Testis (tissue), 5 donors: ENCODE results near the gene TOLLIP. TPM values are rescaled to one million over a fixed set of nuclear protein-coding genes. Genes with fewer than 3 reads are reported as not detected.
A peak's percentile ranks its signal among the peaks of the same experiment; 100 is the strongest.
"Not testable (repeated sequence)": the region's sequence is repeated elsewhere in the genome, so short reads cannot be mapped to it uniquely, and the experiment has no call there.

Experiments used
- DNase-seq: peaks from one replicate; pipeline ENCODE4 v3.0.0-alpha.2; 2019
- H3K27ac ChIP-seq, 2 donors: fragments of 200-600 bp; sonication (generic); one replicate each; pipeline ENCODE4 v1.5.1; 2019
- H3K27me3 ChIP-seq: fragments of 200-600 bp; sonication (generic); one replicate; pipeline ENCODE4 v1.5.1; 2019
- H3K36me3 ChIP-seq: fragments of 200-600 bp; sonication (generic); one replicate; pipeline ENCODE4 v1.5.1; 2017; ENCODE audit warnings: low read depth; ENCODE audit errors: missing control alignments
- H3K4me1 ChIP-seq: fragments of 200-600 bp; sonication (generic); one replicate; pipeline ENCODE4 v1.5.1; 2019
- H3K4me3 ChIP-seq, 2 donors: fragments of 200-600 bp; sonication (generic); one replicate each; pipeline ENCODE4 v1.5.1; 2017 to 2019
- H3K9me3 ChIP-seq: fragments of 200-600 bp; sonication (generic); one replicate; pipeline ENCODE4 v1.5.1; 2017
- POLR2A ChIP-seq: fragments of 450-650 bp; IDR thresholded peaks from one replicate; pipeline ENCODE4 v1.6.1; 2017; ENCODE audit warnings: antibody characterized with exemption, mild to moderate bottlenecking, moderate library complexity
- WGBS, 2 donors: methylation state at CpG; one replicate each; pipeline ENCODE4 v1.1.5; 2018; 5-methylcytosine and 5-hydroxymethylcytosine counted together
- intact Hi-C: fragments of 100-400 bp; cut with DNase I; formaldehyde crosslinking; loops from one replicate; pipeline ENCODE4 v1.15.1; 2023; ENCODE audit warnings: low total_unique reads
- long read RNA-seq, 2 donors: transcript quantifications; one replicate each; lab custom pipeline, GENCODE V29; 2026
- polyA plus RNA-seq: library from polyadenylated mRNA; stranded (reverse); fragments of 350-450 nt; fragmentation: Illumina TruSeq; extraction: RNeasy Lipid Tissue Mini Kit (QIAGEN cat#74804); gene quantifications from one replicate; pipeline ENCODE4 v1.2.3, GENCODE V29; 2014; ENCODE audit warnings: low read depth, low replicate concordance; ENCODE audit not compliant: insufficient read depth
- total RNA-seq, 2 donors: library from RNA; depleted of rRNA; stranded (reverse); fragments of >200 nt; gene quantifications; one replicate each; pipeline ENCODE4 v1.2.3, GENCODE V29; 2016
- TF ChIP-seq, protein P1 (sequence below), 3 experiments: fragments of 450-650 bp in 2 of 3; fragments of 200-600 bp in 1 of 3; sonication (generic) in 1 of 3; IDR thresholded peaks; one replicate each; pipeline ENCODE4 v1.5.1; 2016 to 2019; ENCODE audit warnings: antibody characterized with exemption in 3 of 3, mild to moderate bottlenecking in 2 of 3, moderate library complexity in 1 of 3

Gene TOLLIP
- total RNA-seq = 100 to 1,000 TPM; 197 to 220 TPM
- polyA plus RNA-seq = 185 TPM
- long read RNA-seq, donor 1, transcript TOLLIP-202 (6 exons, 3,617 nt) = major isoform, 25 of 26 reads
- long read RNA-seq, donor 1, partial matches to known transcripts = 0 of 26 reads
- long read RNA-seq, donor 1, other reads (novel, unspliced or antisense) = 0 of 26 reads
- long read RNA-seq, donor 2, transcript TOLLIP-202 (6 exons, 3,617 nt) = major isoform, 27 of 31 reads
- long read RNA-seq, donor 2, partial matches to known transcripts = 0 of 31 reads
- long read RNA-seq, donor 2, other reads (novel, unspliced or antisense) = 0 of 31 reads

DNA sequence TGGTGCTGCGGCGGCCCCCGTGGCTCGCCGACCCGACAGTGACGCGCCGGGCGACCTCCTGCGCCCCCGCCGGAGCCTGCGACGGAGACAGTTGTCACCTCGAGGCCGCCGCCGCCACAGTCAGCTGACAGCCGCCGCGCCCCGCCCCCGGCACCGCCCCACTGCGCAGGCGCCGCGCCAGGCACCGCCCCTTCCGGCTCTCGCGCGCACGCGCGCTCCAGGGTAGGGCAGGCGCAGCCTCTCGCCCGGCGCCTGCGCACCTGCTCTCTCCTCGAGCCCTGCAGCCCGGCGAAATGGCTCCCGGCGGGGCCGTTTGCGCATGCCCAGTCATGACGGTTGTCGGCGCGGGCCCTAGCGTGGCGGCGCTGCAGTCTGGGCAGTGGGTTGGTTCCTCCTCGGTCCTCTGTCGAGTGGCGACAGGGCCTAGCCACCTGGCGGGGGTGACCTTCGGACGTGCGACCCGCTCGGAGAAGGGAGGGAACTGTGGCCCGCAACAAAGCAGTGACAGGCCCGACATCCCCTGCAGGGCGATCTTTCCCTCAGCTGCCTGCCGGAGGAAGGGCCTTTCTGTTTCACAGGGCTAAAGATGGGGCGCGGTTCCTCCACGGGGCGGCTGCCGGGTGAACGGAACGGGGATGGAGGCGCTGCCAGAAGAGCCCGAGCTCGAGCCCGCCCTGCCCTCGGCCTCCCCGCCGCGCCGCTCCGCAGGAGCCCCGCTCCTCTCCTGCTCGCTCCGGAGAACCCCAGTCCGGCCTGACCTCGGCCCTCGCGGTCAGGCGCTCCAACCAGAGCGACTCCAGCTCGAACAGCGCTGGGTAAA lies at the start of gene TOLLIP:
Gene TOLLIP, minus strand, starts transcription at position 135 of the 820 bp plus-strand sequence. Its CDS starts 134 bp downstream, at position 1.
- TF ChIP-seq, protein P1, sequence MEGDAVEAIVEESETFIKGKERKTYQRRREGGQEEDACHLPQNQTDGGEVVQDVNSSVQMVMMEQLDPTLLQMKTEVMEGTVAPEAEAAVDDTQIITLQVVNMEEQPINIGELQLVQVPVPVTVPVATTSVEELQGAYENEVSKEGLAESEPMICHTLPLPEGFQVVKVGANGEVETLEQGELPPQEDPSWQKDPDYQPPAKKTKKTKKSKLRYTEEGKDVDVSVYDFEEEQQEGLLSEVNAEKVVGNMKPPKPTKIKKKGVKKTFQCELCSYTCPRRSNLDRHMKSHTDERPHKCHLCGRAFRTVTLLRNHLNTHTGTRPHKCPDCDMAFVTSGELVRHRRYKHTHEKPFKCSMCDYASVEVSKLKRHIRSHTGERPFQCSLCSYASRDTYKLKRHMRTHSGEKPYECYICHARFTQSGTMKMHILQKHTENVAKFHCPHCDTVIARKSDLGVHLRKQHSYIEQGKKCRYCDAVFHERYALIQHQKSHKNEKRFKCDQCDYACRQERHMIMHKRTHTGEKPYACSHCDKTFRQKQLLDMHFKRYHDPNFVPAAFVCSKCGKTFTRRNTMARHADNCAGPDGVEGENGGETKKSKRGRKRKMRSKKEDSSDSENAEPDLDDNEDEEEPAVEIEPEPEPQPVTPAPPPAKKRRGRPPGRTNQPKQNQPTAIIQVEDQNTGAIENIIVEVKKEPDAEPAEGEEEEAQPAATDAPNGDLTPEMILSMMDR (IDR thresholded peaks at IDR 0.05) = peak in 2 of 3 experiments; percentile 35 to 37
- TF ChIP-seq POLR2A = peak; percentile 66
- H3K4me1 ChIP-seq = peaks cover 36% of the 10 kb centered on the region
- intact Hi-C loops = loop anchor here (10.0 kb wide), 1 partner anchor 75 kb away; the partner anchor contains the start of gene BRSK2

DNA sequence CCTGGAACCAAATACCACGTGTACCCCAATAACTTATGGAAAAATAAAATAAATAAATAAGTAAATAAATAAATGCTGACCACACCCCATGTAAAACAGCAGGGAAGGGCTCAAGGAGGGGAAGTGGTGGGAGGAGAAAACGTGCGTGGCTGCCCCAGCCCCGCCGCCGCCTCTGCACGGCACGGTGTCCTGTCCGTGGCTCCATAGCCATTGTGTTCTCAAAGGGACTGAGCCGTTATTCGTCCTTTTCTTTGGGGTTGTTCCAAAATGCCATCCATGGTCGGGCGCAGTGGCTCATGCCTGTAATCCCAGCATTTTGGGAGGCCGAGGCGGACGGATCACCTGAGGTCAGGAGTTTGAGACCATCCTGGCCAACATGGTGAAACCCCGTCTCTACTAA lies 49.5 kb upstream of the TOLLIP start:
- DNase-seq, H3K4me3 ChIP-seq: not testable (repeated sequence)
- 93% methylated on average over 17 of the region's 17 CpGs for WGBS, 2 donors

More for the DNA sequence above, at the start of gene TOLLIP:
- Histone ChIP-seq H3K27me3 (no peaks in the 10 kb centered on the region), H3K27ac (peak within 1 kb of the TSS; percentile 91 to 95), H3K9me3 (no peaks in the 10 kb centered on the region), H3K4me3 (peak within 1 kb of the TSS; percentile 82 to 90), H3K36me3 (no peaks in the 10 kb centered on the region)
- 0 to 1% methylated on average over 39 to 42 of the region's 97 CpGs for WGBS, 2 donors
- peak; percentile 94 for DNase-seq

DNA sequence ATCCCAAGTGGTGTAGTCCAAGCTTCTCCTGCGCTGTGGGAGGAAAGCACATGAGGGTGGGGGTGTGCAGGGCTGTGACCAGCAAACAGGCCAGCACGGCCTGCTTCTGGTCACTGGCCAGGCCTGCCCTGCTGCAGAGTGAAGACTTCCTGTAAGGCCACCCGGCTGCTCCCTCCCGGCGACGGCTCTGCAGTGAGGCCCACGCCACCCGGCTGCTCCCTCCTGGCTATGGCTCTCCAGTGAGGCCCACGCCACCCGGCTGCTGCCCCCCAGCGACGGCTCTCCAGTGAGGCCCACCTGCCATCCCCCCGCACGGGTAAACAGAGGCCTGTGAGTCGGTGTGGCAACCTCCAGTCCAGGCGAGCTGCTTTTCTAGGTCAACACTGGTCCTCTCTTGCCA lies 48.9 kb upstream of the TOLLIP start:
- WGBS, 2 donors = 47 to 92% methylated on average over 2 to 15 of the region's 16 CpGs
- Histone ChIP-seq H3K27ac (peak overlapping the region; percentile 64 to 68), H3K36me3 (no peaks in the 10 kb centered on the region), H3K4me3 (no peak overlapping the region), H3K4me1 (peaks cover 11% of the 10 kb centered on the region), H3K27me3 (no peaks in the 10 kb centered on the region), H3K9me3 (no peaks in the 10 kb centered on the region)
- DNase-seq = peak; percentile 91
- intact Hi-C loops = no loop called here
- no peak for TF ChIP-seq POLR2A
- TF ChIP-seq, protein P1 (IDR thresholded peaks at IDR 0.05) = no peak

More for the DNA sequence above, 49.5 kb upstream of the TOLLIP start:
- intact Hi-C loops, H3K36me3 ChIP-seq, H3K27me3 ChIP-seq, H3K9me3 ChIP-seq: not testable (repeated sequence)
- Histone ChIP-seq H3K27ac (peak overlapping the region in 1 of 2 donors; percentile 64), H3K4me1 (peaks cover 11% of the 10 kb centered on the region)

DNA sequence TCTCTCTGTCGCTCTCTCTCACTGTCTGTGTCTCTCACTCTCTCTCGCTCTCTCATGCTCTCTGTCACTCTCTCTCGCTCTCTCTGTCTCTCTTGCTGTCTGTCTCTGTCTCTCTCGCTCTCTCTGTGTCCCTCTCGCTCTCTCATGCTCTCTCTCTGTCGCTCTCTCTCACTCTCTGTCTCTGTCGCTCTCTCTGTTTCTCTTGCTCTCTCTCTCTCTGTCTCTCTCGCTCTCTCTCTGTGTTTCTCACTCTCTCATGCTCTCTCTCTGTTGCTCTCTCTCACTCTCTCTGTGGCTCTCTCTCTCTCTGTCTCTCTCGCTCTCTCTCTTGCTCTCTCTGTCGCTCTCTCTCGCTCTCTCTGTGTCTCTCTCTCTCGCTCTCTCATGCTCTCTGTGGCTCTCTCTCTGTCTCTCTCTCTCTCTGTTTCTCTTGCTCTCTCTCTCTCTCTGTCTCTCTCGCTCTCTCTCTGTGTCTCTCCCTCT lies 47.1 kb upstream of the TOLLIP start:
- no peak for TF ChIP-seq POLR2A
- TF ChIP-seq, protein P1 (IDR thresholded peaks at IDR 0.05) = no peak
- Histone ChIP-seq H3K27me3 (no peaks in the 10 kb centered on the region), H3K36me3 (no peaks in the 10 kb centered on the region), H3K9me3 (no peaks in the 10 kb centered on the region), H3K27ac (peak overlapping the region in 1 of 2 donors; percentile 79), H3K4me3 (no peak overlapping the region), H3K4me1 (peaks cover 11% of the 10 kb centered on the region)
- DNase-seq = no peak
- 90 to 91% methylated on average over 13 of the region's 13 CpGs for WGBS, 2 donors
- intact Hi-C loops = no loop called here

DNA sequence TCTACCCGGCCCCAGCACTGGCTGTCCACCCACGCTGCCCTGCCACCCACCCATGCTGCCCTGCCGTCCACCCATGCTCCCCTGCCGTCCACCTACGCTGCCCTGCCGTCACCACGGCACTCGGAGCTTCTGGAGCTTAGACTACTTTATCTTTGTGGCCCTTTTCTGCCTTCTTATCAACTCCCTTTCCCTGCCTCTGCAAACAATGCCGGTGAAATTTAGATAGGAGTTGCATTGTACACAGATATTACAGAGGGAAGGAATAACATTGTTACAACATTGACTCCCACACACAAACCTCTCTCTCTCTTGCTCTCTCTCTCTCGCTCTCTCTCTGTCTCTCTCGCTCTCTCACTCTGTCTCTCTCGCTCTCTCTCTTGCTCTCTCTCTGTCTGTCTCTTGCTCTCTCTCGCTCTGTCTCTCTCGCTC lies 46.6 kb upstream of the TOLLIP start:
- 46 to 57% methylated on average over 14 of the region's 14 CpGs for WGBS, 2 donors
- no peaks in the 10 kb centered on the region for H3K27me3 ChIP-seq
- DNase-seq = peak; percentile 85

More for the DNA sequence above, 46.6 kb upstream of the TOLLIP start:
- no peak overlapping the region for H3K4me3 ChIP-seq
- TF ChIP-seq, protein P1 (IDR thresholded peaks at IDR 0.05) = no peak
- intact Hi-C loops = no loop called here
- H3K27ac ChIP-seq = peak overlapping the region in 1 of 2 donors; percentile 79
- H3K4me1 ChIP-seq = peaks cover 11% of the 10 kb centered on the region
- H3K9me3 ChIP-seq = no peaks in the 10 kb centered on the region
- no peaks in the 10 kb centered on the region for H3K36me3 ChIP-seq
